Measurements from ENCODE around the gene PRPF6. TPM values are rescaled to one million over a fixed set of nuclear protein-coding genes. Genes with fewer than 3 reads are reported as not detected.

PRPF6 gene
- total and polyA plus RNA-seq, 8 donors, result 49.8 to 85.4 (median 80.3) TPM

DNA sequence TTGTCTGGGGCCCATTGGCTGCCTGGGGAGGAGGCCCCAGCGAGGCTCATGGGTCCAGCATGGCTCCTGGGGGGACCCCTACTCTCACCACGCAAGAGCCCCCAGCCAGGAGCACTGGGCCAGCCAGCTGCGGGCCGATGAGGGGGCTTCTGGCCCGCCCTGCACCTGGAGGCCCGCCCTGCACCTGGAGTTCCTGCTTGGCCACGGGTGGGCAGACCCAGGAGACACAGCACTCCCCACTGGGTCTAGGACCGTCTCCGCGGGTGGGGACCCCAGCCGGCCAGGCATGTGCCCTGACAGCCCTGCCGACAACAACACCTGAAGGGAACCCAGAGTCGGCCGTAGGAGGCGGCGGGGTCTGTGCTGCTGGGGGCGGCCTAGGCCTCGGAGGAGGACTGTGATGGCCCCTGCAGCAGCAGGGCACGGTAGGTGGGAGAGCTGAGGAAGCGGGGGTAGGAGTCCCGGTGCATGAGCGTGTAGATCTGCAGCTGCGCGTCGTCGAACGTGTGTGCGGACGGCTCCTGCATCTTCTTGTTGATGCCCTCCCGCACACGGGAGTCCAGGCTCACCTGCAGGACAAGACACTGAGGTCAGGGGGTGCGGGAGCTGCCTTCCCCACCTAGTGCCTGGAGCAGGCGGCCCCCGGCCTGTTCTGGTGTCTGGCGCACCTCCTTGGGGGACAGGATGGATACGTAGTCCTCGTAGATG, 92.7 kb downstream of the PRPF6 start:
- intact Hi-C loops (cut with DNase I), result no loop called here
- Histone ChIP-seq H3K27ac (no peak overlapping the region), H3K9me3 (no peaks in the 10 kb centered on the region), H3K36me3 (peaks cover 0 to 49% of the 10 kb centered on the region in 2 donors), H3K27me3 (no peaks in the 10 kb centered on the region), H3K4me3 (no peak overlapping the region), H3K4me1 (peaks cover 8 to 17% of the 10 kb centered on the region in 2 donors)
- peak in 1 of 4 donors; percentile 79 for DNase-seq
- TF ChIP-seq, protein P1, sequence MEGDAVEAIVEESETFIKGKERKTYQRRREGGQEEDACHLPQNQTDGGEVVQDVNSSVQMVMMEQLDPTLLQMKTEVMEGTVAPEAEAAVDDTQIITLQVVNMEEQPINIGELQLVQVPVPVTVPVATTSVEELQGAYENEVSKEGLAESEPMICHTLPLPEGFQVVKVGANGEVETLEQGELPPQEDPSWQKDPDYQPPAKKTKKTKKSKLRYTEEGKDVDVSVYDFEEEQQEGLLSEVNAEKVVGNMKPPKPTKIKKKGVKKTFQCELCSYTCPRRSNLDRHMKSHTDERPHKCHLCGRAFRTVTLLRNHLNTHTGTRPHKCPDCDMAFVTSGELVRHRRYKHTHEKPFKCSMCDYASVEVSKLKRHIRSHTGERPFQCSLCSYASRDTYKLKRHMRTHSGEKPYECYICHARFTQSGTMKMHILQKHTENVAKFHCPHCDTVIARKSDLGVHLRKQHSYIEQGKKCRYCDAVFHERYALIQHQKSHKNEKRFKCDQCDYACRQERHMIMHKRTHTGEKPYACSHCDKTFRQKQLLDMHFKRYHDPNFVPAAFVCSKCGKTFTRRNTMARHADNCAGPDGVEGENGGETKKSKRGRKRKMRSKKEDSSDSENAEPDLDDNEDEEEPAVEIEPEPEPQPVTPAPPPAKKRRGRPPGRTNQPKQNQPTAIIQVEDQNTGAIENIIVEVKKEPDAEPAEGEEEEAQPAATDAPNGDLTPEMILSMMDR (IDR thresholded peaks at IDR 0.05), result no peak
- no peak for ATAC-seq

DNA sequence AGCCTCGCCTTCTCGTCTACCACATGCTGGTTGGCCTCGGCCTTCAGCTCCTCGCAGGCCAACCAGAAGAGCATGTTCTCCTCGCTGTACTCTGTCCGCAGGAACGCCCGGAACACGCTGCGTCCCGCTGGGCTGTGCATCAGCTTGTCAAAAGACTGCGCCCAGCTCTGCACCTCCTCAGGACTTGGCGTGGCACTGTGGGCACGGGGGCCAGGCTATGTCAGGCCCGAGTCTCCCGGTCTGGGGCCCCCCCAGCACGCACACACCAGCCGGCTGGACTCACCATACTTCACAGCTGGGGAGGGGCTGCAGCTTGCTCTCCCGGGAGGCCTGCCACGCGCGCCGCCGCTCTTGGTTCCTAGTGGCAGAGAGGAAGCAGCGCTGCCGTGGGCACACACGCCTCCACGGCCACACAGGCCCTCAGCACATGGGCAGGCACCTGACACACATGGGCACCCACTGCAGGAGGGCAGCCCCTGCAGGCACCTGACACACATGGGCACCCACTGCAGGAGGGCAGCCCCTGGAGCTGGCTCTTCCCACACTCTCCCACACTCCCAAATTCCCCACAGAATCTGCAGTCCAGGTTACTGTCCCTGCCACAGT, 93.4 kb downstream of the PRPF6 start:
- intact Hi-C loops (cut with DNase I), result no loop called here
- Histone ChIP-seq H3K36me3 (peaks cover 0 to 49% of the 10 kb centered on the region in 2 donors), H3K27ac (no peak overlapping the region), H3K4me3 (no peak overlapping the region), H3K9me3 (no peaks in the 10 kb centered on the region), H3K4me1 (peaks cover 14 to 23% of the 10 kb centered on the region in 2 donors), H3K27me3 (no peaks in the 10 kb centered on the region)
- TF ChIP-seq, protein P1 (IDR thresholded peaks at IDR 0.05), result no peak
- DNase-seq (peak in 1 of 4 donors; percentile 79), ATAC-seq (no peak)

DNA sequence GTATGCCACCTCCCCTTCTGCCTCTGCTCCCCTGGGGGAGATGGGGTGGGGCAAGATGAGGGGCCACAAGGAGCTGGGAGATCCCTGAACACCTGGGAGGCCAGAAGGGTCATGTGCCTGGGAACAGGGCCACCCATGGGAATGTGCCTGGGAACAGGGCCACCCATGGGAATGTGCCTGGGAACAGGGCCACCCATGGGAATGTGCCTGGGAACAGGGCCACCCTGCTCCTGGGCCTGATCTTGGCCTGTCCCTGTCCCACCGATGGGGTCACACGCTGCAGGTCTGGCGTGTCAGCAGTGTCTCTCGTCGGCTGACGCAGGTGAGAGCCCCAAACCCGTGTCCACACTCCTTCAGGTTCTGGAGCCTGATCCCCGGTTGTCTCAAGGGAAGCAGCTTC, 94.0 kb downstream of the PRPF6 start:
- ATAC-seq (no peak), DNase-seq (peak in 1 of 4 donors; percentile 58)
- H3K4me1 ChIP-seq, result peaks cover 14 to 23% of the 10 kb centered on the region in 2 donors
- H3K9me3 ChIP-seq, result no peaks in the 10 kb centered on the region
- H3K36me3 ChIP-seq, result peaks cover 0 to 49% of the 10 kb centered on the region in 2 donors
- no peak overlapping the region for H3K4me3 ChIP-seq
- intact Hi-C loops (cut with DNase I), result no loop called here
- H3K27me3 ChIP-seq, result no peaks in the 10 kb centered on the region
- H3K27ac ChIP-seq, result no peak overlapping the region
- TF ChIP-seq, protein P1 (IDR thresholded peaks at IDR 0.05), result no peak

DNA sequence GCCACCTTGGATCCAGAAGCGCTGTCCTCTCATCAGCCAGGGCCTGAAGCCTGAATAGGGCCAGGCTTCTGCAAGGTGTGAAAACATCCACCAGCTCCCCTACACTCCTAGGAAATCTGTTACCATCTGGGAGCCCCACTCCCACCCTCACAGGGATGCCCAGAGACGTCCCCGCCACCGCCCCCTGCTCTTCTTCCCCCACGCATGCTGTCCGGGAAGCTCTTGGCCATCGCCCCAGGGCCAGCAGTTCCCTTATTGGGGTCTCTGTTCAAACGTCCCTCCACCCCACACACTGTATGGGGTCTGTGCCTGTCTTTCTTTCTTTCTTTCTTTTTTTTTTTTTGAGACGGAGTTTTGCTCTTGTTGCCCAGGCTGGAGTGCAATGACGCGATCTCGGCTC, 94.6 kb downstream of the PRPF6 start:
- Histone ChIP-seq H3K36me3 (peaks cover 0 to 49% of the 10 kb centered on the region in 2 donors), H3K27me3 (no peaks in the 10 kb centered on the region), H3K4me1 (peaks cover 14 to 26% of the 10 kb centered on the region in 2 donors), H3K27ac (no peak overlapping the region), H3K4me3 (no peak overlapping the region), H3K9me3 (no peaks in the 10 kb centered on the region)
- TF ChIP-seq, protein P1 (IDR thresholded peaks at IDR 0.05), result no peak
- ATAC-seq (no peak), DNase-seq (peak in 1 of 4 donors; percentile 52)
- intact Hi-C loops (cut with DNase I), result no loop called here
